GM23338 (cell line): ENCODE results near the gene SPNS3.

Source experiments
- CREB1 ChIP-seq: fragments of 250-450 bp; sonication (Bioruptor Pico); IDR thresholded peaks from 2 replicates; pipeline ENCODE4 v1.5.0; 2020; ENCODE audit warnings: low read depth, mild to moderate bottlenecking, moderate library complexity
- EZH2 ChIP-seq: fragments of 200-600 bp; sonication (generic); IDR thresholded peaks from one replicate; pipeline ENCODE4 v1.8.0; 2017; ENCODE audit warnings: antibody characterized with exemption, mild to moderate bottlenecking, low read depth; ENCODE audit not compliant: unreplicated experiment
- EZH2phosphoT487 ChIP-seq: fragments of 200-600 bp; sonication (generic); IDR thresholded peaks from one replicate; pipeline ENCODE4 v1.8.1; 2018; ENCODE audit warnings: antibody characterized with exemption; ENCODE audit not compliant: unreplicated experiment
- JUNB ChIP-seq: IDR thresholded peaks from one replicate; pipeline ENCODE4 v1.6.1; 2016; ENCODE audit warnings: antibody characterized with exemption; ENCODE audit not compliant: unreplicated experiment
- POLR2AphosphoS5 ChIP-seq: IDR thresholded peaks from 2 replicates; pipeline ENCODE4 v1.6.1; 2016; ENCODE audit warnings: antibody characterized with exemption, low read depth
- ZNF114 ChIP-seq: fragments of 250-450 bp; sonication (Bioruptor Pico); IDR thresholded peaks from 2 replicates; pipeline ENCODE4 v1.5.0; 2020; ENCODE audit warnings: mild to moderate bottlenecking, moderate library complexity
- ZNF331 ChIP-seq: fragments of 250-450 bp; sonication (Bioruptor Pico); IDR thresholded peaks from 2 replicates; pipeline ENCODE4 v1.5.0; 2020; ENCODE audit warnings: low read depth, mild to moderate bottlenecking, moderate library complexity
- TF ChIP-seq, protein P1 (sequence below), 2 experiments: fragments of 200-600 bp in 1 of 2; sonication (generic) in 1 of 2; conservative IDR thresholded peaks; 2 replicates each; pipeline versions ENCODE4 v1.5.1 to v1.6.1; 2016 to 2017; ENCODE audit warnings: antibody characterized with exemption in 2 of 2, low read depth in 2 of 2, mild to moderate bottlenecking in 2 of 2, moderate library complexity in 1 of 2
- TF ChIP-seq, protein P2 (sequence below): IDR thresholded peaks from one replicate; pipeline ENCODE4 v1.6.1; 2018; ENCODE audit warnings: antibody characterized with exemption; ENCODE audit not compliant: unreplicated experiment

DNA sequence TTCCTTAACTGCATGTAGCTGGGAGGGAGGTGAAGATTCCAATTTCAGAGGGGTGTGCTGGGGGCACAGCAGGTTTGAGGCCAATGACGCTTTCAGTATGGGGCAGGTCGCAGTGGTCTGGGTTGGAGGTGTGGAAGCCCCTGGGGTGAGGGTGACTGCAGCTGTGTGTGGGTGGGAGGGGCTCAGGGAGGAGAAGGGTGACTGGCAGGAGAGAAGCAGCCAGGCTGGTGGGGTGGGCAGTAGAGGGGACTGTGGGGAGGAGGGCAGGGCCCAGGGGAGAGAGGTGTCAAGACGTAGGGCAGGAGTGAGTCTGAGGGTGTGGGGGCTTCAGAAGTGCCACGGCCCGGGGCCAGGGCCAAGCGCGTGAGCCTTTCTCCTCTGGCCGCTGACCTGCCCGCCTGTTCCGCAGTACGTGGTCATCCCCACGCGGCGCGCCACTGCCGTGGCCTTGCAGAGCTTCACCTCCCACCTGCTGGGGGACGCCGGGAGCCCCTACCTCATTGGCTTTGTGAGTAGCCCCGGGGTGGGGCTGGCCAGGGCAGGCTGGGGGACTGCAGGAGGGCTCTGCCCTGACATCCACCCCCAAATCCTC, 102.0 kb downstream of the SPNS3 start:
- TF ChIP-seq, protein P1, sequence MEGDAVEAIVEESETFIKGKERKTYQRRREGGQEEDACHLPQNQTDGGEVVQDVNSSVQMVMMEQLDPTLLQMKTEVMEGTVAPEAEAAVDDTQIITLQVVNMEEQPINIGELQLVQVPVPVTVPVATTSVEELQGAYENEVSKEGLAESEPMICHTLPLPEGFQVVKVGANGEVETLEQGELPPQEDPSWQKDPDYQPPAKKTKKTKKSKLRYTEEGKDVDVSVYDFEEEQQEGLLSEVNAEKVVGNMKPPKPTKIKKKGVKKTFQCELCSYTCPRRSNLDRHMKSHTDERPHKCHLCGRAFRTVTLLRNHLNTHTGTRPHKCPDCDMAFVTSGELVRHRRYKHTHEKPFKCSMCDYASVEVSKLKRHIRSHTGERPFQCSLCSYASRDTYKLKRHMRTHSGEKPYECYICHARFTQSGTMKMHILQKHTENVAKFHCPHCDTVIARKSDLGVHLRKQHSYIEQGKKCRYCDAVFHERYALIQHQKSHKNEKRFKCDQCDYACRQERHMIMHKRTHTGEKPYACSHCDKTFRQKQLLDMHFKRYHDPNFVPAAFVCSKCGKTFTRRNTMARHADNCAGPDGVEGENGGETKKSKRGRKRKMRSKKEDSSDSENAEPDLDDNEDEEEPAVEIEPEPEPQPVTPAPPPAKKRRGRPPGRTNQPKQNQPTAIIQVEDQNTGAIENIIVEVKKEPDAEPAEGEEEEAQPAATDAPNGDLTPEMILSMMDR (conservative IDR thresholded peaks at IDR 0.05; ENCODE audit: low read depth in 2 of 2): no peak
- no peak for TF ChIP-seq EZH2
- TF ChIP-seq, protein P2, sequence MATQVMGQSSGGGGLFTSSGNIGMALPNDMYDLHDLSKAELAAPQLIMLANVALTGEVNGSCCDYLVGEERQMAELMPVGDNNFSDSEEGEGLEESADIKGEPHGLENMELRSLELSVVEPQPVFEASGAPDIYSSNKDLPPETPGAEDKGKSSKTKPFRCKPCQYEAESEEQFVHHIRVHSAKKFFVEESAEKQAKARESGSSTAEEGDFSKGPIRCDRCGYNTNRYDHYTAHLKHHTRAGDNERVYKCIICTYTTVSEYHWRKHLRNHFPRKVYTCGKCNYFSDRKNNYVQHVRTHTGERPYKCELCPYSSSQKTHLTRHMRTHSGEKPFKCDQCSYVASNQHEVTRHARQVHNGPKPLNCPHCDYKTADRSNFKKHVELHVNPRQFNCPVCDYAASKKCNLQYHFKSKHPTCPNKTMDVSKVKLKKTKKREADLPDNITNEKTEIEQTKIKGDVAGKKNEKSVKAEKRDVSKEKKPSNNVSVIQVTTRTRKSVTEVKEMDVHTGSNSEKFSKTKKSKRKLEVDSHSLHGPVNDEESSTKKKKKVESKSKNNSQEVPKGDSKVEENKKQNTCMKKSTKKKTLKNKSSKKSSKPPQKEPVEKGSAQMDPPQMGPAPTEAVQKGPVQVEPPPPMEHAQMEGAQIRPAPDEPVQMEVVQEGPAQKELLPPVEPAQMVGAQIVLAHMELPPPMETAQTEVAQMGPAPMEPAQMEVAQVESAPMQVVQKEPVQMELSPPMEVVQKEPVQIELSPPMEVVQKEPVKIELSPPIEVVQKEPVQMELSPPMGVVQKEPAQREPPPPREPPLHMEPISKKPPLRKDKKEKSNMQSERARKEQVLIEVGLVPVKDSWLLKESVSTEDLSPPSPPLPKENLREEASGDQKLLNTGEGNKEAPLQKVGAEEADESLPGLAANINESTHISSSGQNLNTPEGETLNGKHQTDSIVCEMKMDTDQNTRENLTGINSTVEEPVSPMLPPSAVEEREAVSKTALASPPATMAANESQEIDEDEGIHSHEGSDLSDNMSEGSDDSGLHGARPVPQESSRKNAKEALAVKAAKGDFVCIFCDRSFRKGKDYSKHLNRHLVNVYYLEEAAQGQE: no peak
- TF ChIP-seq POLR2AphosphoS5: no peak
- no peak for TF ChIP-seq JUNB
- no peak for TF ChIP-seq EZH2phosphoT487
- no peak for TF ChIP-seq ZNF331 (CRISPR knock-in tag)
- TF ChIP-seq ZNF114 (CRISPR knock-in tag): no peak
- no peak for TF ChIP-seq CREB1 (CRISPR knock-in tag)
